ENCODE results near the gene FHAD1. TPM values are rescaled to one million over a fixed set of nuclear protein-coding genes. Genes with fewer than 3 reads are reported as not detected.

FHAD1 gene
- polyA plus RNA-seq, 1 of the 3 experiments (the other 2 are of a cell fraction): 0.48 TPM

GRCh38 chr1:15441247-15441646, 194.2 kb downstream of the FHAD1 start:
- H2AFZ ChIP-seq (ENCODE audit: low read depth): no peak overlapping the region
- H4K20me1 ChIP-seq (ENCODE audit: insufficient read depth): no peaks in the 10 kb centered on the region
- WGBS (ENCODE audit: low lambda C conversion rate): 81% methylated on average over 6 of the region's 6 CpGs
- H3K27ac ChIP-seq (ENCODE audit: low read depth in 2 of 2, low read length in 1 of 2): no peak overlapping the region
- TF ChIP-seq POLR2AphosphoS5 (IDR thresholded peaks at IDR 0.05; ENCODE audit: low read depth, low read length) (no peak), MXI1 (IDR thresholded peaks at IDR 0.05; ENCODE audit: low read depth, low read length) (no peak), USF1 (IDR thresholded peaks at IDR 0.05; ENCODE audit: borderline replicate concordance, low read depth) (no peak), FOXJ3 (CRISPR knock-in tag; IDR thresholded peaks at IDR 0.05) (no peak), YY1 (IDR thresholded peaks at IDR 0.05; ENCODE audit: low read depth) (no peak), EZH2phosphoT487 (IDR thresholded peaks at IDR 0.05; ENCODE audit: borderline replicate concordance, low read depth) (no peak), IRF3 (IDR thresholded peaks at IDR 0.05; ENCODE audit: low read depth, low read length) (no peak), RAD21 (IDR thresholded peaks at IDR 0.05; ENCODE audit: low read length) (no peak), RXRA (IDR thresholded peaks at IDR 0.05; ENCODE audit: borderline replicate concordance, low read depth) (no peak), NRF1 (IDR thresholded peaks at IDR 0.05; ENCODE audit: low read depth, low read length) (no peak), MAX (IDR thresholded peaks at IDR 0.05; ENCODE audit: low read depth) (no peak), TAF1 (IDR thresholded peaks at IDR 0.05; ENCODE audit: borderline replicate concordance, low read depth, low read length) (no peak)
- no peaks in the 10 kb centered on the region for H3K79me2 ChIP-seq (ENCODE audit: insufficient read depth)
- ChIA-PET CTCF (interaction anchor here (1.3 to 4.7 kb wide), 2 partner anchors 10 to 118 kb away, joined by 20 to 28 read pairs; no protein-coding TSS in a partner anchor), POLR2A (no interaction called here)
- H3K4me3 ChIP-seq (ENCODE audit: low read depth in 2 of 2, low read length in 1 of 2): no peak overlapping the region
- H3F3A ChIP-seq (replicated peaks; ENCODE audit: insufficient read depth): no peaks in the 10 kb centered on the region
- no peak overlapping the region for H3K4me2 ChIP-seq
- no peak for DNase-seq
- H3K9me2 ChIP-seq: no peaks in the 10 kb centered on the region
- H3K9ac ChIP-seq: no peak overlapping the region
- H3K36me3 ChIP-seq (replicated peaks in 1 of 2; ENCODE audit: control insufficient read depth in 1 of 2, insufficient read depth in 2 of 2, low read length in 1 of 2): no peaks in the 10 kb centered on the region
- no peaks in the 10 kb centered on the region for H3K9me3 ChIP-seq
- H3K27me3 ChIP-seq (ENCODE audit: insufficient read depth): no peaks in the 10 kb centered on the region
- H3K4me1 ChIP-seq (ENCODE audit: control insufficient read depth in 1 of 2, insufficient read depth in 2 of 2, low read depth in 1 of 2, low read length in 1 of 2): peaks cover 0 to 3% of the 10 kb centered on the region in 2 experiments; a peak in 1 of 4 replicates

GRCh38 chr1:15442119-15442518, 195.1 kb downstream of the FHAD1 start:
- Histone ChIP-seq H3K9ac (no peak overlapping the region), H3K9me2 (no peaks in the 10 kb centered on the region), H3K4me2 (no peak overlapping the region), H3K27me3 (ENCODE audit: insufficient read depth) (no peaks in the 10 kb centered on the region), H3K36me3 (replicated peaks in 1 of 2; ENCODE audit: control insufficient read depth in 1 of 2, insufficient read depth in 2 of 2, low read length in 1 of 2) (no peaks in the 10 kb centered on the region), H4K20me1 (ENCODE audit: insufficient read depth) (no peaks in the 10 kb centered on the region), H3K4me3 (ENCODE audit: low read depth in 2 of 2, low read length in 1 of 2) (no peak overlapping the region), H3K27ac (ENCODE audit: low read depth in 2 of 2, low read length in 1 of 2) (no peak overlapping the region), H3K9me3 (no peaks in the 10 kb centered on the region), H3K4me1 (ENCODE audit: control insufficient read depth in 1 of 2, insufficient read depth in 2 of 2, low read depth in 1 of 2, low read length in 1 of 2) (peaks cover 0 to 3% of the 10 kb centered on the region in 2 experiments; a peak in 1 of 4 replicates), H3F3A (replicated peaks; ENCODE audit: insufficient read depth) (no peaks in the 10 kb centered on the region), H3K79me2 (ENCODE audit: insufficient read depth) (no peaks in the 10 kb centered on the region), H2AFZ (ENCODE audit: low read depth) (no peak overlapping the region)
- no peak for DNase-seq
- 89% methylated on average over 8 of the region's 8 CpGs for WGBS (ENCODE audit: low lambda C conversion rate)
- CTCF ChIA-PET: interaction anchor here (0.6 to 4.7 kb wide), 4 partner anchors 11 to 118 kb away, joined by 3 to 28 read pairs (median 12); no protein-coding TSS in a partner anchor
- POLR2A ChIA-PET: no interaction called here
- TF ChIP-seq MXI1 (IDR thresholded peaks at IDR 0.05; ENCODE audit: low read depth, low read length) (no peak), ELF1 (IDR thresholded peaks at IDR 0.05) (no peak), RCOR1 (IDR thresholded peaks at IDR 0.05; ENCODE audit: low read length) (no peak), USF2 (IDR thresholded peaks at IDR 0.05; ENCODE audit: borderline replicate concordance, low read depth, low read length) (no peak), YY1 (IDR thresholded peaks at IDR 0.05; ENCODE audit: low read depth) (no peak), SMC3 (IDR thresholded peaks at IDR 0.05; ENCODE audit: low read depth, low read length) (no peak), ZBTB33 (IDR thresholded peaks at IDR 0.05; ENCODE audit: borderline replicate concordance, low read depth) (no peak), REST (IDR thresholded peaks at IDR 0.05; ENCODE audit: low read depth, low read length) (no peak), EP300 (IDR thresholded peaks at IDR 0.05; ENCODE audit: borderline replicate concordance in 1 of 2, low read depth in 1 of 2, low read length in 1 of 2) (no peak), NRF1 (IDR thresholded peaks at IDR 0.05; ENCODE audit: low read depth, low read length) (no peak), RAD21 (IDR thresholded peaks at IDR 0.05; ENCODE audit: low read length) (no peak)

Data from SK-N-SH (cell line).